Stimulated activated CD8-positive, alpha-beta memory T cell treated with anti-CD3 and anti-CD28 coated beads, Interleukin-7, amount 100 ng/mL, for 48 hours (primary cell): ENCODE measurements around the gene CTCFL.
A peak's percentile ranks its signal among the peaks of the same experiment; 100 is the strongest.

Source experiments
- DNase-seq, 2 donors: peaks; one replicate each; pipeline ENCODE4 v3.0.0-alpha.2; 2020; ENCODE audit warnings: low read depth in 1 of 2; ENCODE audit errors: extremely low read depth in 1 of 2

The CTCFL gene

DNA sequence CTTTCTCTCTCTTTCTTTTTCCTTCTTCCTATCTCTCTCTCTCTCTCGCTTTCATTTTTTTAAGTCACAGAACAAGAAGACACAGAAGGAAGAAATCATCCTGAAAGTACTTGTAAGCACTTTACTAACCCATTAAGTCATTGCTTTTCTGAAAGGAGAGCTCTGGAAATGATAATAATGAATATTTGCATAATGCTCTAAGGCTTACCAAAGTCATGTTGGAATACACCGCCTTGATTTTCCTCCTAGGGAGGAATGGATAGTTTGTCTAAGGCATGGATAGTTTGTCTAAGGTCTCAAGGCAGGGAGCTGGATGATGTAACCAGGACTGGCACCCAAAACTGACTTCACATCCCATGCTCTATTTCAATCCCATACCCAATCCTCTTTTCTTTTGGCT is 12.9 kb upstream of the CTCFL start:
- DNase-seq, result no peak

DNA sequence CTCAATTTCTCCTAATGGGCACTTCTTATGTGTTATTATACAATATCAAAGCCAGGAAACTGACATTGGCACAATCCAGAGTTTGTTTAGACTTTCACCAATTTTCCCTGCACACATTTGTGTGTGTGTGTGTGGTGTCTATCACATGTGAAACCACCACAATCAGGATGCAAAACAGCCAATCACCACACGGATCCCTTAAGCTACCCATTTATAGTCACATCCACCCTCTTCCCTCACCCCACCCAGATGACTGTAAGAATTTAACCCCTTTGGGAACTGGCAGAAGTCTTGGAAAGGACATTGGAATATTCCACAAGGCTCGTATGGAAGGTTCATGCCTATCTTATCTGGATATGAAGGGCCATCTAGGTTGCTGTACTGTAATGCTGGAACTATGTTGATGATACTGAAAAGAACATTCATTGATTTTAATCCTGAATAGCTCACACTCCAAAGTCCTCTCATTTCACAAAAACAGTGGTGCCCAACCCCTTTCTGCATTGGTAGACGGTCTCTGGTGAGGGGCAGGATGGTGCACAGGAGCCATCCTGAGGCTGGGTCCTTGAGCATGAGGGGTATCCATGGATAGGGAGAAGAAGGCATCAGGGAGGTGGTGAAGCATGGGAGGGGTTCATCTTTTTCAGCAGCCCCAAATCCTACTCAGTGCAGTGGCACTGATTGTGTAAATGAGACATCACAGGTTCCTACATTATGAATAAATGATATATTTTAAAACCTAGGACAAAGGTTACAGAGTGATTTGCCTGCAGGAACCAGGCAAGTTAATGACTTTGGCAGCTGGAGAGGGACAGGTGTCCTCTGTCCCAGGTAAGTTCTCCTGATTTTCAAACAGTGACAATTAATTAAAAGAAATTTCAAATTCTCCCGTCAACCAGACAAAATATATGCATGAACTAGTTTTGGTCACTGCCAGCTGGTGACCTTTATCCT is 12.1 kb upstream of the CTCFL start:
- no peak for DNase-seq

DNA sequence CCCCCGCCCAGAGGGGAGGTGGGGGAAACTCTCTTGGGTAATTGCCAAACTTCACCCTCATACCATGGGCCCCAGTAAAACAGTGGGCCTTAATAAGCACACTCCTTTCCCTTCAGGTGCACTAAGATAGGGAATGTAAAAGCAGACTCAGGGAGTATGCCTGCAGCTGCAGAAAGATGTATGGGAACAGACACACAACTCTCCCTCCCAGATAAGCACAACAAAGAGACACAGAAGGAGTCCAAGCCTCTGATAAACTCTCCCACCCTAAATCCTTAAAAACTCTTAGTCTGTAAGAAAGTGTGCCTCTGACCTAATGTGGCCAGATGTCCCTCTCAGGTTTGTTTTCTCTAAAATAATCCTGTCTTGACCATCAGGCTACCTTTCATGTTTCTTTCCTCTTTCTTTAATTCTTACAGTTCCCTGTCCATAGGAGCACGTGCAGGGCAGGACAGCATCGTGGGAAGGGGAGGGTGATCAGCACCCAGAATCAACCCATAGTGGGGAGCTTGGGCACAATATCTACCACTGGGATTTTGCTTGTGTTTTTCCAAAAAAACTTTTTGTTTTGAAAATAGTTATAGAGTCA is 11.3 kb upstream of the CTCFL start:
- no peak for DNase-seq

DNA sequence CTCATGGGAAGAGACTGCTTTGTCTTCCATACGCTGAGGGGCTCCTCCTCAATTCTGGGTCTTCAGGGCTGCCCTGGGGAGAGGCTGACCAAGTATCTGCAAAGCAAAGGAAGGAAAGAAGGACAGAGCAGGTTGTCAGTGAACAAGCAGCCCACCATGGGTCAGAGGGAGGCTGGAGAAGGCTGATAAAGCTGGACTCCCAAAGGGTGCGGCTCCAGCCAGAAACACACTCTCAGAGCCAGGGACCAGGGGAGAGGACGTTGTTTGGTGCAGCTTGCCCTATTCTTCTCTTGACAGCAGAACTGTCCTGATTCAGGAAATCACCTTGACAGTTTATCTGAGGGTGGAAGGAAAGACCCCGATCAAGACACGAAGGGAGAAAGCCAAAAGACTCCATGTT is 10.4 kb upstream of the CTCFL start:
- no peak for DNase-seq

DNA sequence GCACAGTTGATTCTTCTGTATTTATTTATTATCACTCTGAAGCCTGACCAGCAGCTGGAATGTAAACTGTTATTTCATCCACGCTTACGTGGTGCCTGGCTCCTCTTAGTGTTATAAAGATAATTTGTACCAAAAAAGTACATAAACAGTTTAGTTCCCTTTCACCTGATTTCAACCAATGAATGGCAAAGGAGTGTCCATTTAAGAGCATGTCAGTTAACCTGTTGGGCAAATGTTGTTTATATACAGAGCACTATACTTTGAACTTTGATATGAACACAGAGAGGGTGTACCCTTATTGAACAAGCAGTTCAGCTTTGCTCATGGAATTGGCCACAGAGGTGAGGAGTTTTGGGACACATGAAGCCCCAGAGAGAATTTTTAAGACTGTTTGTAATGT is 7.2 kb upstream of the CTCFL start:
- no peak for DNase-seq

DNA sequence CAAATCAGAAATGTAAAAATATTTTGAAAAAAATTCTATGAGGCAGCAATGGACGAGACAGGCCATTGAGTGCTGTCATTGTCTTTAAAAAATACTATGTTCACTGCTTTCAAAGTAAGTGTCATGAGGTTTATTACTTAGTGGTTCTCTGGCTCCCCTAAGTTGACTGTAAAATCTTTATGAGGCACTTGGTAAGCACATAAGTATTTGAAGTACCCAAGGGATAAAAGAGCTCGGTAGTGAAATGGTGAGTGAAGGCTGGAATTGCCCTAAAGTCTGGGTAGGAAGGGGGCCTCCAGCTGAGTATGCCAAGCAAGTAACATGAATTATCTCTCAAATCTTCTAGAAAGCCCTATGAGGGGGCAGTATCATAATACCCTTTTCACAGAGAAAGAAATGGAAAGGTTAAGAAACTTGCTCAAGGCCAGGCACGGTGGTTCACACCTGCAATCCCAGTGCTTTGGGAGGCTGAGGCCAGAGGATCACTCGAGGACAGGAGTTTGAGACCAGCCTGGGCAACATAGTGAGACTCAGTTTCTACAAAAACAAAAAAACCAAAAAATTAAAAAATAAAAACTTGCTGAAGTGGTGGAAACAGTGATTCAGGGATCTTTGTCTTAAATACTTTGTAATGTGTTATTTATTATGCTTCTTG is 5.5 kb upstream of the CTCFL start:
- no peak for DNase-seq

DNA sequence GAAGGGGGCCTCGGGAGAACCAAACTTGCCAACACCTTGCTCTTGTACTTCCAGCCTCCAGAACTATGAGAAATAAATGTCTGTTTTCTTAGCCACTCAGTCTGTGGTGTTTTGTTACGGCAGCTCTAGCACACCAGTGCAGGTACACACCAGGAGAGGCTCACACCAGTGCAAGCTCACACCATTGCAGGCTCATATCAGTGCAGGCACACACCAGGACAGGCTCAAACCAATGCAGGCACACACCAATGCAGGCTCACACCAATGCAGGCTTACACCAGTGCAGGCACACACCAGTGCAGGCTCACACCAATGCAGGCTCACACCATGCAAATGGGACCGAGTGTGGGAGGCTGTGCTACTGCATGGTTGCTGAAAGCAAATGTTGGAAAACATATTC is 4.9 kb upstream of the CTCFL start:
- DNase-seq, result no peak

DNA sequence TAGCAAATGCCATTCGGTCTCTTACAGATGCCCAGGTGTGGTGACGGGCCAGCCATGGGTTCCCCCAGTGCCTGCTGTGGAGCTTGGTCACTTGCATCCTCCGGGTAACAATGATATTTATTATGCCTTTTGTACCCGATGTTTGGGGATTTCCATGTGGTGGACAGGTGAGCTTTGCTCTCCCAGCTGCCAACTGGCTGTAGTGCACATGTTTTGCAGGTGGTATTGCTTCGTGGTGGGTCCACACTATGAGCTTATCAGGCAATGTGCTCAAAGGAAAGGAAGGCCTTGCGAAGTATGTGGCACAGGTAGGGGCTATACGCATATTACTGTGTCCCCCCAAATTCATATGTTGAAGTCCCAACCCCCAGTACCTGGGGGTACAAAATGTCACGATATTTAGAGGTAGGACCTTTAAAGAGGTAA is 4.2 kb upstream of the CTCFL start:
- DNase-seq, result no peak

DNA sequence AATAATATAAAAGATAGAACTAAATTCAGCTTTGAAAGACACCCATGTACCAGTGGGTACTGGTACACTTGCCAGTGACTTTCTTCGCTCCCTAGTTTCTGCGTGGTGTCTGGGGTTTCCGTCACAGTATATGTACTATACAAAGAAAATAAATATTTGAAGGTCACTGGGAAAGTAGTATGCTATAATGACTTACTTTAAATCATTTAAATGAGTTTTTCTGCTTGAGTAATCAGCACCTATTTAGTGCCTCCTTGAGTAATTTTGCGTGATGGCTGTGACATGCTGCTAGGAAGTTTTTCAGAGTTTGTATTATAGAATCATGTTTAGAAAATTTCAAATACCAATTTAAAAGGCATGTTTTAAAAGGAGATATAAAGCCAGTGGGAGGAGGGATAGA is 3.2 kb upstream of the CTCFL start:
- DNase-seq, result no peak

DNA sequence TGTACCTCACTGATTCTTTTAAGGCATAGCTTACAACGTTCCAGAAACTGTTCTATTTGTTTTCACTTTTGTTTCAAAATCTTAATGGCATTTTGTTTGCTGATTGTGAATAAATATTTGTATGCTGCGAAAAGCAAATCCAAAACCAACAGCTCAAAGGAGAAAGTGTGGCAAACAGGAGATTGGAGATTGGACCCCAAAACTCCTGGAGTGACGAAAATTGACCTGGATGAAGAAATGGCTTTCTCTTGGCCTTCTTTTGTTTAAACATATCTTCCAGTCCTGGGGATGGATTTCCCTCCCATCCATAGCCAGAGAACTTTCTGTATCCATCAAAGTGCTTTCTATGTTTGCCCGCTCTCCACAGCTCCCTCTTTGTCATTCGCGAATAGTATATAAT is 2.8 kb upstream of the CTCFL start:
- DNase-seq, result no peak

DNA sequence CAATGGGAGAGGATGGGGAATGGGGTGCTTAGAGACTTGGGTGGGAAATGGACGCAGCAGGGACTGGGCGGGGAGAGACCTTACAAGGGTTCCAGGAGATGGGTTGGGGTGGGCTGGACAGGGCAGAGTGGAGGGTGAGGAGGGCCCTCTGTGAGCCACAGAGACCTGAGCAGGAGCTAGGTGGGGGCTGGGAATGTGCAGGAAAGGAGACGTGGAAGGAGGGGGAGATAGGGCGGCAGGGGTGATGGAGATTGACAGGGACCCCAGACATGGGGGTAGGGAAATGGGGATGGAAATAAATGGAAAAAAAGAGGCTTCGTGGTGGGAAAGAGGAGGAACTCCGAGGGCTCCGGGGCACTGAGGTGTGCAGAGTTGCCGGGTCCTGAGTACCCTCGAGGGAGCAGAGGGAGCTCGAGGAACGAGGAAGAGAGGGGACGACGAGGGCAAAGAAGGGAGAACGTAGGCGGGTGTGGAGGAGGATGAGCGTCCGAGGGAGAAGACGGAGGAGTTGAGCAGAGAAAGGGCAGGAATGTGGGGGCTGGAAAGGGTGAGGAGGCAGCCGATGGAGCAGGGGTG is 2.0 kb upstream of the CTCFL start:
- no peak for DNase-seq

DNA sequence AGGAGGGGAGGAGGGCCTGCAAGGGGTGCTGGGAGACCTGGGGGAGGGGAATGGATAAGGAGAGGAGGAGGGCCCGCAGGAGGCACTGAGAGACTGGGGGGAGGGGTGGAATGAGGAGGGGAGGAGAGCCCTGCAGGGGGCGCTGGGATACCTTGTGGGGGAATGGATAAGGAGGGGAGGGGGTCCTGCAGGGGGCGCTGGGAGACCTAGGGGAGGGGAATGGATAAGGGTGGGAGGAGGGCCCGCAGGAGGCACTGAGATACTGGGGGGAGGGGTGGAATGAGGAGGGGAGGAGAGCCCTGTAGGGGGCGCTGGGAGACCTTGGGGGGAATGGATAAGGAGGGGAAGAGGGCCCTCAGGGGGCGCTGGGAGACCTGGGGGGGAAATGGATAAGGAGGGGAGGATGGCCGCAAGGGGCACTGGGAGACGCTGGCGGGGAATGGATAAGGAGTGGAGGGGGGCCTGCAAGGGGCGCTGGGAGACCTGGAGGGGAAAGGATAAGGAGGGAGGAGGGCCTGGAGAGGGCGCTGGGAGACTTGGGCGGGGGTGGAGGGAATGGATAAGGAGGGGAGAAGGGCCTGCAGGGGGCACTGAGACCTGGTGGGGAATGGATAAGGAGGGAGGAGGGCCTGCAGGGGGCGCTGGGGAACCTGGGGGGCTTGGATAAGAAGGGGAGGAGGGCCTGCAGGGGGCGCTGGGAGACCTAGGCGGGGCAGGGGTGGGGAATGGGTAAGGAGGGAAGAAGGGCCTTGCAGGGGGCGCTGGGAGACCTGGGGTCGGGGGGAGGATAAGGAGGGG is 1.3 kb upstream of the CTCFL start:
- DNase-seq, result peak; percentile 6 to 35

DNA sequence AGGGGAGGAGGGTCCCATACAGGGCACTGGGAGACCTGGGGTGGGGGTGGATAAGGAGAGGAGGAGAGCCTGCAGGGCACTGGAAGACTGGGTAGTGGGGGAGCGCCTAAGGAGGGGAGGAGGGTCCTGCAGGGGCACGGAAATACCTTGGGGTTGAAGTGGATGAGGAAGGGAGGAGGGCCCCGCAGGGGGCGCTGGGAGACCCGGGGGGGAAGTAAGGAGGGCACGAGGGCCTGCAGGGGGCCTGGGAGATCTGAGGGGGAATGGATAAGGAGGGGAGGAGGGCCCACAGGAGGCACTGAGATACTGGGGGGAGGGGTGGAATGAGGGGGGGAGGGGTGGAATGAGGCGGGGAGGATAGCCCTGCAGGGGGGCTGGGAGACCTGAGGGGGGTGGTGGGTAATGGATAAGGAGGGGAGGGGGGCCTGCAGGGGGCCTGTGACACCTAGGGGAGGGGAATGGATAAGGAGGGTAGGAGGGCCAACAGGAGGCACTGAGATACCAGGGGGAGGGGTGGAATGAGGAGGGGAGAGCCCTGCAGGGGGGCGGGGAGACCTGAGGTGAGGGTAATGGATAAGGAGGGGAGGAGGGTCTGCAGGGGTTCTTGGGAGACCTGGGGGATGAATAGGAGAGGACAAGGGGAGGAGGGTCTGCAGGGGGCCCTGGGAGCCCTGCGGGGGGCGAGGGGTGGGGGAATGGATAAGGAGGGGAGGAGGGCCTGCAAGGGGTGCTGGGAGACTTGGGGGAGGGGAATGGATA is 567 bp upstream of the CTCFL start:
- no peak for DNase-seq

DNA sequence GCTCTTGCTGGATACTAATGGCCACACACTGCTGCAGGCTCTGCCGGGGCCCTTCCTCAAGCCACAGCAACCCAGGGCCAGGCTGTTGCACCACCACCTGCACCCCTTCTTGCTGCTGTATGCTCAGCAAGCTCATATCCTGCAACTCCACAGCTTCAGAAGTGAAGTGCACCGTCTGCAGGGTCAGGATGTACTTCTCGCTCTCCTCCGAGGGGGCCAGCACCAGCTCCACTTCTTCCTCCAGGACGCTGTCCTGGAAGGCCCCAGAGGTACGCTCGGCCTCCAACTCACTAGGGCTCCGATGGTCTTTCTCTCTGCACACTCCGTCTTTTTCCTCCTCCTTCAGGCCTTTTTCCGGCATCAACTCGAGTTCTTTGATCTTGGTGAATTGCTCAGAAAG is 1.2 kb downstream of the CTCFL start:
- DNase-seq, result no peak

DNA sequence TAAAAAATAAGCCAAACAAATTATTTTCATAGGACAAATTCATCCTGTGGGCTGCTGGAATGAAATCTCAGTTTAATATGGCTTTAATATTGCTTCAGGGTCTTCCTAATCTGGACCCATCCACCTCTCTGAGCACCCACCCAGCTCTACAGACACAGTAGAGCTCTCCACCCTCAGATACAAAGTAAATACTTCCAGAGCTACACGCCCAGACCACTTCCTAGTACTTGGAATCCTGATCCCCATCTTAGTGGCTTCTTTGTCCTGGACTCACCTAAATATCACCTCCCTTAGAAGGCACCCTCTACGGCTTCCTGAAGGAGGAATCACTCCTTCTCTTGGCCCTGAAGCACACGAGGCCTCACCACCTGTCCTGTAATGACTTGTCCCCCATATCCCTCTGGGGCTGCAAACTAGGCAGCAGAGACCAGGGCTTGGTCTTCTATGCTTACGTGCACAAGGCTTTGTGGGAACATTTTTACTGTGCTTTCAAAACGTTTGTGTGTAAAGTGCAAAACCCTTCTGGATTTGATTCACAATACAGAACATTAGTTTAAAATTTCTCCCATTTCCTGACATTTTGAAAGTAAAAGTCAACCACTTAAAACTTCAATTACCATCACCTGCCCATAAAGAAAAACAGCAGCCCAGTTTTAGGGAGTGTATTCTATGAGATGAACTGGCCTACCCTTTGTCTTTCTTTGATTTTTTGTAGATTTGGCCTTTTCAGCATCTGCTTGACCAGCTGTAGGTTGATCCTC is 2.4 kb downstream of the CTCFL start:
- DNase-seq, result no peak

DNA sequence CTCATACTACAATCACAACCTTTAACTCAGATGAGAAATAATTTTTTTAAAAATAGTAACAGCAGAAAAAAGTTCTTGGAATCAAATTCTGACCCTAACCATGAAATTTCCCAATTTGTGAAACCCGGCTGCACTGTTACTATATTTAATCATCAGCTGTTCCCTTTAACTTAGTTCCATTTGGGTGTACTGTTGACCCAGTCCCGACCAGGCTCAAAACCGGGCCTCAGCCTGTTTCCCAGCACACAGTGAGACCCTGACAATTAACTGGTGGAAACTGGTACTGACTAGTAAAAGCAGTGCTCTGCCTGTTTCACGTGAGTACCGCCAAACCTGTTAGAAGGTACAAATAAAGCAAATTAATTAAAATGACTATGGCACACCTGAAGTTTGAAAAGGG is 7.0 kb downstream of the CTCFL start:
- no peak for DNase-seq

DNA sequence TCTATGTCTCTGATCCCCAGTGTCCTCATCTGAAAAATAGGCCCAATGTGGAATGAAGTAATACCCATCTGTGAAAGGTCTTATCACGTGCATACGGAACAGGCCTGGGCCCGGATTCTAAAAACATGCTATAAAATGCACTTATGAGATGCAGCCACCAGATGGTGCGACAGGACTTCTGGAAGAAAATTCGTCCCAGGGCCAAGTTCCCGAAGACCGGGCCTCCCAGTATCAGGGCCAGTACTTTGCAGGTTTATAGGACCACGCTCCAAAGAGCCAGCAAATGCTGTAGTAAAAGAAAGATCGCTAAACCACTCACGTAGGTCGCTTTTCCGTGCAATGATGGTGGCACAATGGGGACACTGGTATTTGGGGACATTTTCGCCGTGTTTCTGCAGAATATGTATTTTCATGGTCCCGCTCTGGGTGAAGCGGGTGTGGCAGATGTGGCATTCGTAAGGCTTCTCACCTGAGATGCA is 10.6 kb downstream of the CTCFL start:
- no peak for DNase-seq

DNA sequence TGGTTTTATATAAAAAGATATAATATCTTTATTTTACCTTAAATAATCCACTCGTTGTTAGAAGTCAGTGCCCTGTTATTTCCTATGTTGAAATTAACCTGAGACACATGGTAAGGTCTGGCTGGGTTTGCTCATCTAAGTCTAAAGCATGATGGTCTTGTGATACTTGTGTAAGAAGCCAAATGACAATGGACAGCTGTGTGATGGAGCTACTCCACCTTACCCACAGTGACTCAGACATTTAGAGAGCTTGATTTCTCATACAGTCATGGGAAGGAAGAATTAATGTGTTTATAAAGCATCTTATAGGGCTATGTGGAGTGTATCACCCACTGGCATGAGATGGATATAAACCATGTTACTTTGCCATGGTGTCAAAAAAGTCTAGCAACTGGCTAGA is 11.7 kb downstream of the CTCFL start:
- no peak for DNase-seq

DNA sequence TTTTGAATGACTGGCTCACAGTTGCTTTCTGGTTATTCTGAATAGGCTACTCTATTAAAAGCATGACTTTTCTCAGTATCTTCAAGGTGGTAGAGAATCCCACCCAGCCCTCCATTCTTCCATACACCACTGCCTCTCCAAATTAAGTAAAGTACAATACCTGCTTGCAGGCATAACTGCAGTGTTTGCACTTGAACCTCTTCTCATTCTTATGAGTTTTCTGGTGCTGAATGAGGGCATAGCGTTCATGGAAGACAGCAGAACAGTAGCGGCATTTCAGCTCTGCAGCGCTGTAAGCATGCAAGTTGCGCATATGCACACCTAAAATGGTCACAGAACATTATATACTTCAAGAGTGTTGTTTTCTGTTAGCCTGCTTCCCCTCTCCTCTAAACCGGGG is 12.5 kb downstream of the CTCFL start:
- DNase-seq, result no peak
